Testis (tissue), 3 donors: ENCODE measurements around the gene SLCO1A2. TPM values are rescaled to one million over a fixed set of nuclear protein-coding genes. Genes with fewer than 3 reads are reported as not detected.

Experiments used
- DNase-seq: peaks from one replicate; pipeline ENCODE4 v3.0.0-alpha.2; 2019
- H3K27ac ChIP-seq, 2 donors: fragments of 200-600 bp; sonication (generic); one replicate each; pipeline ENCODE4 v1.5.1; 2019
- H3K27me3 ChIP-seq: fragments of 200-600 bp; sonication (generic); one replicate; pipeline ENCODE4 v1.5.1; 2019
- H3K36me3 ChIP-seq: fragments of 200-600 bp; sonication (generic); one replicate; pipeline ENCODE4 v1.5.1; 2017; ENCODE audit warnings: low read depth; ENCODE audit errors: missing control alignments
- H3K4me1 ChIP-seq: fragments of 200-600 bp; sonication (generic); one replicate; pipeline ENCODE4 v1.5.1; 2019
- H3K4me3 ChIP-seq, 2 donors: fragments of 200-600 bp; sonication (generic); one replicate each; pipeline ENCODE4 v1.5.1; 2017 to 2019
- H3K9me3 ChIP-seq: fragments of 200-600 bp; sonication (generic); one replicate; pipeline ENCODE4 v1.5.1; 2017
- POLR2A ChIP-seq: fragments of 450-650 bp; IDR thresholded peaks from one replicate; pipeline ENCODE4 v1.6.1; 2017; ENCODE audit warnings: antibody characterized with exemption, mild to moderate bottlenecking, moderate library complexity
- WGBS, 2 donors: methylation state at CpG; one replicate each; pipeline ENCODE4 v1.1.5; 2018; 5-methylcytosine and 5-hydroxymethylcytosine counted together
- intact Hi-C: fragments of 100-400 bp; cut with DNase I; formaldehyde crosslinking; loops from one replicate; pipeline ENCODE4 v1.15.1; 2023; ENCODE audit warnings: low total_unique reads
- polyA plus RNA-seq: library from polyadenylated mRNA; stranded (reverse); fragments of 350-450 nt; fragmentation: Illumina TruSeq; extraction: RNeasy Lipid Tissue Mini Kit (QIAGEN cat#74804); gene quantifications from one replicate; pipeline ENCODE4 v1.2.3, GENCODE V29; 2014; ENCODE audit warnings: low read depth, low replicate concordance; ENCODE audit not compliant: insufficient read depth
- total RNA-seq, 2 donors: library from RNA; depleted of rRNA; stranded (reverse); fragments of >200 nt; gene quantifications; one replicate each; pipeline ENCODE4 v1.2.3, GENCODE V29; 2016
- TF ChIP-seq, protein P1 (sequence below), 3 experiments: fragments of 450-650 bp in 2 of 3; fragments of 200-600 bp in 1 of 3; sonication (generic) in 1 of 3; IDR thresholded peaks; one replicate each; pipeline ENCODE4 v1.5.1; 2016 to 2019; ENCODE audit warnings: antibody characterized with exemption in 3 of 3, mild to moderate bottlenecking in 2 of 3, moderate library complexity in 1 of 3

SLCO1A2 gene
- total and polyA plus RNA-seq, 3 donors from 2014 or later = 0.87 to 2.7 (median 2.7) TPM

- Histone ChIP-seq H3K9me3 (no peaks in the 10 kb centered on the region), H3K27me3 (no peaks in the 10 kb centered on the region), H3K4me3 (no peak overlapping the region), H3K4me1 (no peaks in the 10 kb centered on the region), H3K27ac (no peak overlapping the region), H3K36me3 (no peaks in the 10 kb centered on the region)
- TF ChIP-seq POLR2A = no peak
- TF ChIP-seq, protein P1, sequence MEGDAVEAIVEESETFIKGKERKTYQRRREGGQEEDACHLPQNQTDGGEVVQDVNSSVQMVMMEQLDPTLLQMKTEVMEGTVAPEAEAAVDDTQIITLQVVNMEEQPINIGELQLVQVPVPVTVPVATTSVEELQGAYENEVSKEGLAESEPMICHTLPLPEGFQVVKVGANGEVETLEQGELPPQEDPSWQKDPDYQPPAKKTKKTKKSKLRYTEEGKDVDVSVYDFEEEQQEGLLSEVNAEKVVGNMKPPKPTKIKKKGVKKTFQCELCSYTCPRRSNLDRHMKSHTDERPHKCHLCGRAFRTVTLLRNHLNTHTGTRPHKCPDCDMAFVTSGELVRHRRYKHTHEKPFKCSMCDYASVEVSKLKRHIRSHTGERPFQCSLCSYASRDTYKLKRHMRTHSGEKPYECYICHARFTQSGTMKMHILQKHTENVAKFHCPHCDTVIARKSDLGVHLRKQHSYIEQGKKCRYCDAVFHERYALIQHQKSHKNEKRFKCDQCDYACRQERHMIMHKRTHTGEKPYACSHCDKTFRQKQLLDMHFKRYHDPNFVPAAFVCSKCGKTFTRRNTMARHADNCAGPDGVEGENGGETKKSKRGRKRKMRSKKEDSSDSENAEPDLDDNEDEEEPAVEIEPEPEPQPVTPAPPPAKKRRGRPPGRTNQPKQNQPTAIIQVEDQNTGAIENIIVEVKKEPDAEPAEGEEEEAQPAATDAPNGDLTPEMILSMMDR (IDR thresholded peaks at IDR 0.05) = no peak
- intact Hi-C loops = no loop called here
- no peak for DNase-seq
Observed at GRCh38 chr12:21223930-21224329, 110.8 kb downstream of the SLCO1A2 start.

GRCh38 chr12:21221778-21222177 is 112.9 kb downstream of the SLCO1A2 start:
- TF ChIP-seq POLR2A = no peak
- TF ChIP-seq, protein P1 (IDR thresholded peaks at IDR 0.05) = no peak
- no peaks in the 10 kb centered on the region for H3K27me3 ChIP-seq
- DNase-seq = no peak
- no peak overlapping the region for H3K27ac ChIP-seq
- H3K36me3 ChIP-seq = no peaks in the 10 kb centered on the region
- H3K9me3 ChIP-seq = no peaks in the 10 kb centered on the region
- no peaks in the 10 kb centered on the region for H3K4me1 ChIP-seq
- no peak overlapping the region for H3K4me3 ChIP-seq
- intact Hi-C loops = no loop called here

DNA sequence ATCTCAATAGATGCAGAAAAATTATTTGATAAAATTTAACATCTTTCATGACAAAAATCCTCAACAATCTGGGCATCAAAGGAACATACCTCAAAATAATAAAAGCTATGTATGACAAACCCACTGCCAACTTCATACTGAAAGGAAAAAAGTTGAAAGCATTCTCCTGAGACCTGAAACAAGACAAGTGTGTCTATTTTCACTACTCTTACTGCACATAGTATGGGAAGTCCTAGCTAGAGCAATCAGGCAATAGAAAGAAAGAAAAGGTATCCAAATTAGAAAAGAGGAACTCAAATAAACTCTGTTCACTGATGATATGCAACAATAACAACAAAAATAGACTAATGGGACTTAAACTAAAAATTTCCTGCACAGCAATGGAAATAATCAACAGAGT is 113.6 kb downstream of the SLCO1A2 start:
- Histone ChIP-seq H3K27me3 (no peaks in the 10 kb centered on the region), H3K36me3 (no peaks in the 10 kb centered on the region), H3K9me3 (no peaks in the 10 kb centered on the region), H3K4me1 (no peaks in the 10 kb centered on the region), H3K27ac (no peak overlapping the region), H3K4me3 (no peak overlapping the region)
- intact Hi-C loops = no loop called here
- no peak for DNase-seq
- TF ChIP-seq, protein P1 (IDR thresholded peaks at IDR 0.05) = no peak
- no peak for TF ChIP-seq POLR2A

- Histone ChIP-seq H3K4me3 (no peak overlapping the region), H3K9me3 (no peaks in the 10 kb centered on the region), H3K36me3 (no peaks in the 10 kb centered on the region), H3K4me1 (no peaks in the 10 kb centered on the region), H3K27me3 (no peaks in the 10 kb centered on the region), H3K27ac (no peak overlapping the region)
- WGBS, 2 donors = 69 to 71% methylated on average over 3 of the region's 3 CpGs
- no peak for TF ChIP-seq POLR2A
- TF ChIP-seq, protein P1 (IDR thresholded peaks at IDR 0.05) = no peak
- intact Hi-C loops = no loop called here
- no peak for DNase-seq
Observed at GRCh38 chr12:21220266-21220665, 114.5 kb downstream of the SLCO1A2 start.

DNA sequence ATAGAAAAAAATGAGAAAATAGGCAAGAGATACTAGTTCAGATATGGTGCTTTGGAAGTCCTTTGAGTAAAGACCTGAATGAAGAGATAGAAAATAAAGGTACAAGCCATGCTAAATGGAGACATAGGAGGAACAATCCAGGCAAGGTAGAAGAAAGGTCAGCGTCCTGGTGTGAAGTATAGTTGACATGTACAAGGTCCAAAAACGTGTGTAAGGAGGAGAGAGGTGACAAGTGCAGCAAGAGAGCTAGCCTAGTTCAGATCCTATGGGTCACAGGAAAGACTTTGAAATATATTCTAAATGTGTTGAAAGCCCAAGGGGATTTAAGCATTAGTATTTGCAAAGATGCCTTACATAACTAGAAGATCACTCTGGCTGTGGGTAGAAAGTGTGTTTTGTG is 115.5 kb downstream of the SLCO1A2 start:
- DNase-seq = no peak
- H3K4me3 ChIP-seq = no peak overlapping the region
- H3K4me1 ChIP-seq = no peaks in the 10 kb centered on the region
- H3K9me3 ChIP-seq = no peaks in the 10 kb centered on the region
- TF ChIP-seq POLR2A = no peak
- TF ChIP-seq, protein P1 (IDR thresholded peaks at IDR 0.05) = no peak
- no peaks in the 10 kb centered on the region for H3K36me3 ChIP-seq
- H3K27ac ChIP-seq = no peak overlapping the region
- intact Hi-C loops = no loop called here
- WGBS, 2 donors = 73 to 84% methylated on average over 2 of the region's 2 CpGs
- H3K27me3 ChIP-seq = no peaks in the 10 kb centered on the region

Other genes with a start within 250 kb of the SLCO1A2 start
- under 1 TPM; 0.24 to 0.37 TPM for gene SLCO1B1, start 203.7 kb downstream of the SLCO1A2 start, total RNA-seq
- not detected for gene SLCO1B1, start 203.7 kb downstream of the SLCO1A2 start, polyA plus RNA-seq
- not detected for gene IAPP, start 38.0 kb upstream of the SLCO1A2 start, total RNA-seq
- 5.7 TPM for gene IAPP, start 38.0 kb upstream of the SLCO1A2 start, polyA plus RNA-seq
- gene PYROXD1, start 102.7 kb upstream of the SLCO1A2 start, total RNA-seq = 10 to 100 TPM; 20.7 to 25.1 TPM
- gene PYROXD1, start 102.7 kb upstream of the SLCO1A2 start, polyA plus RNA-seq = 18.0 TPM
- gene RECQL, start 166.7 kb upstream of the SLCO1A2 start, total RNA-seq = 10 to 100 TPM; 15.2 to 21.6 TPM
- 9.8 TPM for gene RECQL, start 166.7 kb upstream of the SLCO1A2 start, polyA plus RNA-seq
- gene GOLT1B, start 166.9 kb upstream of the SLCO1A2 start, total RNA-seq = 10 to 100 TPM; 13.7 to 13.9 TPM
- 24.6 TPM for gene GOLT1B, start 166.9 kb upstream of the SLCO1A2 start, polyA plus RNA-seq
- 1 to 10 TPM in 1 of 2 donors, under 1 TPM in 1; 0.93 to 2.1 TPM for gene SPX, start 191.4 kb upstream of the SLCO1A2 start, total RNA-seq
- 1.5 TPM for gene SPX, start 191.4 kb upstream of the SLCO1A2 start, polyA plus RNA-seq